HG02623 (cell line): ENCODE data around the gene MICU2.

Source experiments
- ATAC-seq: cut with Tn5 transposase; IDR thresholded peaks from one replicate; pipeline ENCODE4 v1.9.1; 2021; ENCODE audit warnings: moderate library complexity; ENCODE audit not compliant: unreplicated experiment

MICU2 gene, protein sequence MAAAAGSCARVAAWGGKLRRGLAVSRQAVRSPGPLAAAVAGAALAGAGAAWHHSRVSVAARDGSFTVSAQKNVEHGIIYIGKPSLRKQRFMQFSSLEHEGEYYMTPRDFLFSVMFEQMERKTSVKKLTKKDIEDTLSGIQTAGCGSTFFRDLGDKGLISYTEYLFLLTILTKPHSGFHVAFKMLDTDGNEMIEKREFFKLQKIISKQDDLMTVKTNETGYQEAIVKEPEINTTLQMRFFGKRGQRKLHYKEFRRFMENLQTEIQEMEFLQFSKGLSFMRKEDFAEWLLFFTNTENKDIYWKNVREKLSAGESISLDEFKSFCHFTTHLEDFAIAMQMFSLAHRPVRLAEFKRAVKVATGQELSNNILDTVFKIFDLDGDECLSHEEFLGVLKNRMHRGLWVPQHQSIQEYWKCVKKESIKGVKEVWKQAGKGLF

DNA sequence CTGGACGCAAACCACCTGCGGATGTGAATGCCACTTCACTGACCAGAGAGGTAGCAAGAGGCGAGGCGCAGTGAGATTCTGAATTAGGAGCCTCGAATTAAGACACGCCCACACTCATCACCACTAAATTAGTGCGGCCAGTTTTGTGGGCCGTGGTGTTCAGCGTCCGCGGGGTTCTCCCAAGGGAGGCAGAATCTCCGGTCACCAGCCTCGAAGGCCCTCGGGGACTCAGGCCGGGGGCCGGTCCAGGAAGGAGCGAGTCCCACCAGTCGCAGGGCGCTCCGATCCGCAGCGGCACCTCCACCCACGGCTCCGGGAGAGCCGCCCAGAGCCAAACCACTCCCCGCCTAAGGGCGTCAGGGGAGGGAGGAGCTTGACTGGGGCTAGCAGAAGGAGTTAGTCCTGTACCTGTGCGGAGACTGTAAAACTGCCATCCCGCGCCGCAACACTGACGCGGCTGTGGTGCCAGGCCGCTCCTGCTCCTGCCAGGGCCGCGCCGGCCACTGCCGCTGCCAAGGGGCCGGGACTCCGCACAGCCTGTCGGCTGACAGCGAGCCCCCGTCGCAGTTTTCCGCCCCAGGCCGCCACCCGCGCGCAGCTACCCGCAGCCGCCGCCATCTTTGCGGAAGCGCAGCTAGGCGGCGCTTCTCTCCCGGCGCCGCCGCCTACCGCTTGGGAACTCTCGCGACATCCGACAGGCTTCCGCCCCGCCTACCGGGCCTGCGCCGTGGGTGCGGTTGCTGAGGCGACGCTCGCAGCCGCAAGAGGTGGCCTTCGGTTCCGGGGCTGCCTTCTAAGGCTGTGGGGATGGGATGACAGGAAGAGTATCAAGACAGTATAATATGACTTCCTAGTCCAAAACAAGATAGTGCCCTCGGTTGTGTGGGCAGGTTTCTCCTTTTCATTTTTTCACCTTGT, at the start of gene MICU2:
TSS of gene MICU2 (minus strand) at position 640 of the 918 bp plus-strand sequence. CDS start at position 618, 22 bp downstream.
- peak; percentile 97 for ATAC-seq

GRCh38 chr13:21641629-21642028, 37.7 kb upstream of the MICU2 start:
- ATAC-seq = no peak

- ATAC-seq = no peak
Measured at GRCh38 chr13:21639561-21639960, 35.6 kb upstream of the MICU2 start.

DNA sequence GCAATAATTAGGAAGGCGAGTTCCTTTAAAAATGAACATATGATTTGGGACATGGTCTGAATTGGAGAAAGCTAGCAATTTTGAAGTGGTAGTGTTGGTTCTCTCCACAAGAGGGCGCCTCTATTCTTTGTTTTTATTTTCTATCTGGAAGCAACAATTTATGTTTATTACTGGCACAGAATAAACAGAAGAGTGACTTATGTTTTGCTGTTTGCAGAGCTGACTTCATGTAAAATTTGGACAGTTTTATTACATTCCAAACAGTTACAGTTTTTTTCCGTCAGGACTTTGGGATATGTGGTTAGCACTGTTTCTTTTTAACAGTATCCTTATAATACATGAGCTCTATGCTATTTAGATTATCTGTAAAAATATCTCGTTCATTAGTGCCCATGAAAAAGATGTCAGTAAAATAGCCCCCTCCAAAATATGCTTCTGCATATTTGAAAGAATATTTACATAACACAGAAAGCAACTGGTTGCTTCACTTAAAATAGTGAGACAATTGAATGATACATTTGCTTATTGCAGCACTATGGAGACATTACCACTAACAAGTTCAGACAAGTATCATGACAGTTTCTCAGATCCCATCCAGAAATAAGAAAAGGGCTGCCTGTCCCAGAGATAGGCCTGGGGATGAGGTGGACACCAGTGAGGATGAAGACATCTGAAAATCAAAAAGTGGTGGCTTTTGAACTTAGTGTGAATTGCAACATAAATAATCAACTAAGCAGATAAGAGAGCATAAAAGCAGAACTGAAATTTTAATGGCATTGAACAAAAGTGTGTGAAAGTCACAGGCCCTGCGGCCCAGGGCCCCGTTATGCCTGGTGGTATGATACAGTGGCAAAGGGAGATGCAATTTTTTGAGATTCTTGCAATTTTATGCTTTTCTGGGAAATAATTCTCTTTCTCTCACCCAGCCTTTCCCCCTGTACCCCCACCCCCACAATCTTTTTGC, 34.6 kb upstream of the MICU2 start:
- no peak for ATAC-seq

DNA sequence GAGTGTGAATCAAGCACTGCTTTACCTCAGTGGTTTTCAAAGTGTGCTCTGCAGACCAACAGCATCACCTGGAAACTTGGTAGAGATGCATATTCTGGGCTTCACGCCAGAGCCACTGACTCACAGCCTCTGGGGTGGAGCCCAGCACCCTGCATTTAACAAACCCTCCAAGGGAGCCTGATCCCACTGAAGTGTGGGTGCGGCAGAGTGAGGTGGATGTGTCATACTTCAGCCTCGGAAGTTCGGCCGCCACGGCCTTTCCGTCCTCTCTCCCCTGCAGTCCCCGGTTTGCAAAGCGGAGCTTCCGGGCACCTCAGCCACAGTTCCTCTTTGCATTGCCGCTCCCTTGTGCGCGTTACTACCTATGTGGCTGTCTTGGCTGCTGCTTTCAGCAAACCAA, 33.3 kb upstream of the MICU2 start:
- ATAC-seq = no peak

GRCh38 chr13:21636656-21637055, 32.7 kb upstream of the MICU2 start:
- ATAC-seq = no peak

DNA sequence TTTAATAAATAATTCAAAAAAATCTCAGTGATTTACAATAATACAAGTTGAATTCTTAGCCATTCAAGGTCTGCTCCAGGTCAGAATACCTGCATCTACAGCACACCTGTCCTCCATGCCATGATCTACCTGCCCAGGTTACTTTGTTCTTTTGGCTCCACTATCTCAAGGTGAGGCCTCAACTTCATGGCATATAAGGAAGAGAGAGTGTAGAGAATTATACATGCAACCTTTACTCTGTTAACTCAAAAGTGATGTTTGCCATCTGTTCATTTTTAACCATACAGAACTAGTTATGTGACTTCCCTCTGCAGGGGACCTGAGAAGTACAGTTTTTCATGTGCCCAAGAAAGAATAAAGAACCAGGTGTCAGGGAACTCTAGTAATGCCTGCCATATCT, 28.2 kb upstream of the MICU2 start:
- no peak for ATAC-seq

GRCh38 chr13:21625366-21625765, 21.4 kb upstream of the MICU2 start:
- ATAC-seq = no peak

DNA sequence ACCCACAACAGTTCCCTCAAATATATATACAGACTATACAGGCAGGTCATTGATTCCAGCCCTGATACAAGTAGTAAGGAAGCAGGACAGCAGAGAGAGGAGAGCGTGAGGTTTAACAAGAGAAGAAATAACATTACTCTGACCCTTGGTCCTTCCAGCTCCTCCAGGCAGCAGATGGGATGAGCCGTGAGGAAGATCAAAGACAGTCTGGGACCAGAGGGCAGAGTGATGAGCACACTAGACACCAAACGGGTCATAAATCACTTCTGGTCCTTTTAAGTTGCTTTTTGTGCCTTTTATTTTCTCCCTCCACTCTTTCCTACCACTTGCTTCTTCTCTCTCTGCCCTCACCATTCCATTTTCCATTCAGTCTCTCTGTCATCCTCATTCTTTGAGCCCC, 16.9 kb upstream of the MICU2 start:
- no peak for ATAC-seq

- no peak for ATAC-seq
Measured at GRCh38 chr13:21619633-21620220, 15.8 kb upstream of the MICU2 start.

GRCh38 chr13:21616880-21617279, 12.9 kb upstream of the MICU2 start:
- no peak for ATAC-seq

DNA sequence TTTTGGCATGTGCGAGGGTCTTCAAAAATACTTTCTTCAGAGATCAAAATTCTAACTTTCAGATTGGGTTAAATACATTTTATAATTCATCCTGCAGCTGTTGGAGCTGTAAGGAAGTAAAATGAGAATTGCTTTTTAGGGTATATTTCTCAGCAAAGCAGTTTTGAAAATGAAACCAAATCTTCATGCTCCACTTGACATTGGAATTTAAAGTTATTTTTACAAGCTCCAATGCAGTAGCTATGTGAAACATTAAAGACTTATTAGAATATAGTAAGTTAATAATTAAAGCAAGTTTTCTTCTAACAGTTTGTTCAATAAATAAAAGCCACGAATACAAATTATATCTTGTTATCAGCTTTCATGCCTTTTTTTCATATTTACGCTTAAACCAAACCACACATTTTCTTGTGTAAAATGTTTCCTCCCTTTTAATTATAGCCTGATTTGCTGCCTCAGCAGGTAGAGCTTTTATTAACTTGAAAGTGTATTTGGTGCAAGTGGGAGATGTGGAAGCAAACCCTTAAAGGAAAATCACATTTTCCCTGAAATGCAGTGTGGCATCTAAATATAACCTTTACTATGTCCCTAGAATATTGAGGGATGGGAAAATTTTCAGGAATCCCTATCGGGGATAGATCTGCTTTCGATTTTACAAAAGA, 12.4 kb upstream of the MICU2 start:
- no peak for ATAC-seq

- no peak for ATAC-seq
Measured at GRCh38 chr13:21615427-21615826, 11.5 kb upstream of the MICU2 start.

DNA sequence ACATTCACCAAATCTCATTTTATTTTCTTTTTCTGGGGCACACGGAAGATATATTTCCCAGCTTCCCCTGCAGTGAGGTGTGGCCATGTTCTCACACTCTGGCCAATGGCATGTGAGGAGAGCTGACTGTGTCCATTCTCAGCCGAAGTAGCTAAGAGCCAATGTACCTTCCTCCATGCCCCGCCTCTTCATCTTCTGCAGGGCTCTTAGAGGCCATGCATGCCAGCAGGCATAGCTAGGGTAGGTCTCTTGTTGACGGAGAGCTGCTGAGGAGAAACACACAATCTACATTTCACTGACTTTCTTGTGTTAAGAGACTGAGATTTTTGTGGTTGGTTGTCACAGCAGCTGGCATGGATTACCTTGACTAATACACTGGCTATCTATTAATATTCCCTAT, 9.8 kb upstream of the MICU2 start:
- no peak for ATAC-seq

GRCh38 chr13:21611385-21611784, 7.4 kb upstream of the MICU2 start:
- ATAC-seq = no peak

DNA sequence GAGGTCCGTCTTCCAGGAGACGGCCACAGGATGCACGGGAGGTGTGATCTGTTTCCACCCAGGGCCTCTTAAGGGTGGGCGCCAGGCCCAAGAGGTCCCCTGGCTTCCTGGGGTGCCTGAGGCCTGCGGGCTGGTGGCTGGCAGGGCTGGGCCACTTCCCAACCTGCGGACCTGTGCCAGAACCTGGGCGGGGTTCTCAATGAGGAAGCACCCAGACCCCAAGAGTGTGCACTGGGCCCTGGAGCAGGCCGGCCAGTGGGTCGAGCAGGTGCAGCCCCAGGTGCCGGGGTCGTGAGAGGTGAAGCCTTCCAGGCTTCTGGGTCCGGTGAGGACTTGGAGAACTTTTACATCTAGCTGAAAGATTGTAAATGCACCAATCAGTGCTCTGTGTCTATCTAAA, 6.7 kb upstream of the MICU2 start:
- ATAC-seq = no peak

GRCh38 chr13:21608961-21609360, 5.0 kb upstream of the MICU2 start:
- no peak for ATAC-seq

GRCh38 chr13:21606796-21607195, 2.8 kb upstream of the MICU2 start:
- ATAC-seq = no peak

- ATAC-seq = no peak
Measured at GRCh38 chr13:21606251-21606650, 2.3 kb upstream of the MICU2 start.

DNA sequence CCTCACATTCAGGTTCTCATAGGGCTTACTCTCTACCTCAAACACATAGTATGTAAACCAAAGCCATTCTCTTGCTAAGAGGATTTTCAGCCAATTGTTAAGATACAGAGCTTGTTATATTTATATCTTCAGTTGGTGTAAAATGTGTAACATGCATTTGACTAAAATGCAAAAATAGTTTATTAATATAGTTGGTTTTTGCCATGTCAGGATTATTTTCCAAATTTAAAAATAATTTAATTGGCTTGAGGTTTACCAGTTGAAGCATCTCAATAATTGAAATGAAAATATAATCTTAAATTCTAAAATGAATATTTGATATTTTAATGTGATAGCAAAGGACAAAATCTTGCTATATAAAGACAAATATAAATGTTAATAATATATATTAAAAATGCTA, 7.2 kb downstream of the MICU2 start:
- ATAC-seq = no peak
